ENCODE data around the gene PDE4C.

GRCh38 chr19:18264137-18264854 is 38.1 kb upstream of the PDE4C start:
- TF ChIP-seq POLR2A (IDR thresholded peaks at IDR 0.05) (no peak), CTCF (IDR thresholded peaks at IDR 0.05) (no peak)

Measured in tibial nerve (tissue), 3 donors.